MM.1S (cell line): Measurements from ENCODE around the gene PCCA.

Experiments
- EZH2 ChIP-seq: fragments of 300-600 bp; sonication (generic); optimal IDR thresholded peaks from 2 replicates; pipeline ENCODE3; 2017; ENCODE audit warnings: low read depth, mild to moderate bottlenecking, antibody characterized with exemption, low read length, mixed read lengths
- EZH2phosphoT487 ChIP-seq: fragments of 300-600 bp; sonication (generic); IDR thresholded peaks from 2 replicates; pipeline ENCODE4 v1.6.1; 2018; ENCODE audit warnings: antibody characterized with exemption, low read length
- TF ChIP-seq, protein P1 (sequence below): fragments of 300-600 bp; sonication (generic); IDR thresholded peaks from 2 replicates; pipeline ENCODE4 v1.5.1; 2016; ENCODE audit warnings: antibody characterized with exemption, low read length, mixed read lengths

DNA sequence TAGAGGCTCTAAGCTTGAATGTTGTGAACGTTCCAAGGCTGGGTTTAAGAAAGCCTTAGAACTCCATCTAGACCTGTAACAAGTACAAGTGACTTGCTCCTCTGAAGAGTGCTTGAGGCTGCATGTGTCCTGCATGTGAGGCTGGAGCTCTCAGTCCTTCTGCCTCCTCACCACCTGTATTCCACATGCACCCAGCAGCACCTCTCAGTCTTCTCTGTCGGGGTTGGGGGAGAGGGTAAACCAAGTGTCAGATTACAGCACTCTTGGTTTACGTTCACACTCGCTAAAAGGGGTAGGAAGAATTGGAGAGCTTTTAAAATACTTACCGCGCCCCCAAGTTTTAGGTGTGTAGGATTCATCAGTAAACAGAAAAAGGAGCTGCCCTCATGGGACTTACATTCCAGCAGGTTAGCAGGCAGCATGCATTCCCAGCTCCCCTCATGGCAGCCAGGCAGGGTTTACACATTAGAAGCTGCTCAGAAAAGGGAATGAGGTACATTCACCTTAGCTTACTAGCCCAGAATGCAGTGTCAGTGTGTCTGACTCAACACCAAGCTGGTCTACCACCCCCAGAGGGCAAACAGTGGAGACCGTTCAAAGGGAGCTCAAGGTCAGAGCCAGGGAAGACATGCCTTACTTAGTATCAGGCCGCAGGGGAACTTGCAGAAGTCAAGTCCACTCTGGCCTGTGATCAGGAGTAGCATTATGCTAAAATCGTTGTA is 248.1 kb downstream of the PCCA start:
- TF ChIP-seq, protein P1, sequence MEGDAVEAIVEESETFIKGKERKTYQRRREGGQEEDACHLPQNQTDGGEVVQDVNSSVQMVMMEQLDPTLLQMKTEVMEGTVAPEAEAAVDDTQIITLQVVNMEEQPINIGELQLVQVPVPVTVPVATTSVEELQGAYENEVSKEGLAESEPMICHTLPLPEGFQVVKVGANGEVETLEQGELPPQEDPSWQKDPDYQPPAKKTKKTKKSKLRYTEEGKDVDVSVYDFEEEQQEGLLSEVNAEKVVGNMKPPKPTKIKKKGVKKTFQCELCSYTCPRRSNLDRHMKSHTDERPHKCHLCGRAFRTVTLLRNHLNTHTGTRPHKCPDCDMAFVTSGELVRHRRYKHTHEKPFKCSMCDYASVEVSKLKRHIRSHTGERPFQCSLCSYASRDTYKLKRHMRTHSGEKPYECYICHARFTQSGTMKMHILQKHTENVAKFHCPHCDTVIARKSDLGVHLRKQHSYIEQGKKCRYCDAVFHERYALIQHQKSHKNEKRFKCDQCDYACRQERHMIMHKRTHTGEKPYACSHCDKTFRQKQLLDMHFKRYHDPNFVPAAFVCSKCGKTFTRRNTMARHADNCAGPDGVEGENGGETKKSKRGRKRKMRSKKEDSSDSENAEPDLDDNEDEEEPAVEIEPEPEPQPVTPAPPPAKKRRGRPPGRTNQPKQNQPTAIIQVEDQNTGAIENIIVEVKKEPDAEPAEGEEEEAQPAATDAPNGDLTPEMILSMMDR, result no peak
- TF ChIP-seq EZH2phosphoT487, result no peak
- no peak for TF ChIP-seq EZH2
